ENCODE measurements around the gene NANOG.
"Not testable (repeated sequence)": the region's sequence is repeated elsewhere in the genome, so short reads cannot be mapped to it uniquely, and the experiment has no call there.

The NANOG gene

DNA sequence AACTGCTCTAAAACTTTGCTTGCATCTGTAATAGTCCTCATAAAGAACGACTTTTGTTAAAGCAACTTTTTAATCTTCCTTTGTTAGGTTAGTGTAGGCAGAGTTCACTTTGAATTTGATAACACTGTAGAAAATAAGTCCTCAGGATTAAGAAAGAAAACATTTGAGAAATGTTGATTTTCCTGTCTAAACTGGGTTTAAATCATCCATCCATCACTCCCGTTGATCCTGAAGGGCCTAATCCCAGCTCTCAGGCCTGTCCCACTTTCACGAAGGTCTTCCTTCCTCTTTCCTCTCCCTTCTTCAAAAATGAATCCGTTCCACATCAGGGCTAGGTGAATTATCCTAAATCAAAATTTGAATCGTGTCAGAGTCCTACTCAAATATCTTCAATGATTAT is 46.6 kb downstream of the NANOG start:
- TF ChIP-seq, protein P1, sequence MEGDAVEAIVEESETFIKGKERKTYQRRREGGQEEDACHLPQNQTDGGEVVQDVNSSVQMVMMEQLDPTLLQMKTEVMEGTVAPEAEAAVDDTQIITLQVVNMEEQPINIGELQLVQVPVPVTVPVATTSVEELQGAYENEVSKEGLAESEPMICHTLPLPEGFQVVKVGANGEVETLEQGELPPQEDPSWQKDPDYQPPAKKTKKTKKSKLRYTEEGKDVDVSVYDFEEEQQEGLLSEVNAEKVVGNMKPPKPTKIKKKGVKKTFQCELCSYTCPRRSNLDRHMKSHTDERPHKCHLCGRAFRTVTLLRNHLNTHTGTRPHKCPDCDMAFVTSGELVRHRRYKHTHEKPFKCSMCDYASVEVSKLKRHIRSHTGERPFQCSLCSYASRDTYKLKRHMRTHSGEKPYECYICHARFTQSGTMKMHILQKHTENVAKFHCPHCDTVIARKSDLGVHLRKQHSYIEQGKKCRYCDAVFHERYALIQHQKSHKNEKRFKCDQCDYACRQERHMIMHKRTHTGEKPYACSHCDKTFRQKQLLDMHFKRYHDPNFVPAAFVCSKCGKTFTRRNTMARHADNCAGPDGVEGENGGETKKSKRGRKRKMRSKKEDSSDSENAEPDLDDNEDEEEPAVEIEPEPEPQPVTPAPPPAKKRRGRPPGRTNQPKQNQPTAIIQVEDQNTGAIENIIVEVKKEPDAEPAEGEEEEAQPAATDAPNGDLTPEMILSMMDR (IDR thresholded peaks at IDR 0.05; ENCODE audit: low read length, missing control alignments), result no peak
- no peak for DNase-seq (ENCODE audit: low read depth)
- H3K4me3 ChIP-seq (replicated peaks; ENCODE audit: low read depth, low read length), result no peak overlapping the region

DNA sequence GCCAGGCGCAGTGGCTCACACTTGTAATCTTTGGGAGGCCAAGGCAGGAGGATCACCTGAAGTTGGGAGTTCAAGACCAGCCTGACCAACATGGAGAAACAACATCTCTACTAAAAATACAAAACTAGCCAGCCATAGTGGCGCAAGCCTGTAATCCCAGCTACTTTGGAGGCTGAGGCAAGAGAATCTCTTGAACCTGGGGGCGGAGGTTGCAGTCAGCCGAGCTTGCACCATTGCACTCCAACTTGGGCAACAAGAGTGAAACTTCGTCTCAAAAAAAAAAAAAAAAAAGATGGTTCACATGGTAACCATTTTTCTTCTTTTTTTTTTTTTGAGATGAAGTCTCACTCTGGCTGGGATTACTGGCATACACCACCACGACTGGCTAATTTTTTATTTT is 48.2 kb downstream of the NANOG start:
- no peak for DNase-seq (ENCODE audit: low read depth)
- H3K4me3 ChIP-seq (replicated peaks; ENCODE audit: low read depth, low read length), result no peak overlapping the region
- TF ChIP-seq, protein P1 (IDR thresholded peaks at IDR 0.05; ENCODE audit: low read length, missing control alignments), result no peak

DNA sequence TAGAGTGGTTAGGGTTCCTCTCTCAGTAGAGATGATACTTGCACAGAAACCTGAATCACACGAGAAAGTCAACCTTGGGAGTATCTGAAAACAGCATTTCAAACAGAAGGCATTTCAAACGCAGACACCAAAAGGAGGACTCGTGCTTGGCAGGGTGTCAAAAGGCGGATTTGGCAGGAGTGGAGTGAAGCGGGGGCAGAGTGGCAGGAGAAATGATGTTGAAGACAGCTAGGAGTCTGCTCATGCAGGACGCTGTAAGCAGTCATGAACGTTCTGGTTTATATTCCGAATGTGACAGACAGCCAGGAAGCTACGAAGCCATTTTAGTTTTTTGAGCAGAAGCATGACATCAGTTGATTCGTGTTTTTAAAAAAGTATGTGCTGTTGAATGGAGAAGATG is 50.0 kb downstream of the NANOG start:
- peak; percentile 60 for DNase-seq (ENCODE audit: low read depth)
- not testable (repeated sequence) for H3K4me3 ChIP-seq (replicated peaks; ENCODE audit: low read depth, low read length)

DNA sequence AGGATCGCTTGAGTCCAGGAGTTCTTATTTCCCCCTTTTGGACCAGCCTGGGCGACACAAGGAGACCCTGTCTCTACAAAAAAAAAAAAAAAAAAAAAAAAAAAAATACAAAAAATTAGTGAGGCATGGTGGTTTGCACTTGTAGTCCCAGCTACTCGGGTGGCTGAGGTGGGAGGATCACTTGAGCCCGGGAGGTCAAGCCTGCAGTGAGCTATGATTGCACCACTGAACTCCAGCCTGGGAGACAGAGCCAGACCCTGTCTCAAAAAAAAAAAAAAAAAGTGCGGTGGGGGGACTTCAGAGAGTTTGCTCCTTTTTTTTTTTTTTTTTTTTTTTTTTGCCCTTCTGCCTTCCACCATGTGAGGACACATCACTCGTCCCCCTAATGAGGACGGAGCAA is 50.6 kb downstream of the NANOG start:
- DNase-seq (ENCODE audit: low read depth); H3K4me3 ChIP-seq (replicated peaks; ENCODE audit: low read depth, low read length): not testable (repeated sequence)

DNA sequence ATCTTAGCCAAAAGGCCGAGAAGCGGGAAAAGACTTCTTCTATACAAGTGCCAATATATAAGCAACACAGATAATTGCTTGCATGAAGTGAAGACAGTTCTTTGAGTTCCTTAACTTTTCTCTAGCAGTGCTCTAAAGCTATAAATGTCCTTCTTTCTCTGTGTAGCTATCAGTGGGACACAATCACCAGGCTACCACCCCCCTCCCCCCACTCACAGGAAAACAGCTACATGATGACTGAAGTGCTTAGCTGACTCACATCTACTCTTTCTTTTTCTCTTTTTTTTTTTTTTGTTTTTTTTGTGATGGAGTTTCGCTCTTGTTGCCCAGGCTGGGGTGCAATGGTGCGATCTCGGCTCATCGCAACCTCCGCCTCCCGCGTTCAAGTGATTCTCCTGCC is 53.2 kb downstream of the NANOG start:
- H3K4me3 ChIP-seq (replicated peaks; ENCODE audit: low read depth, low read length); DNase-seq (ENCODE audit: low read depth): not testable (repeated sequence)

DNA sequence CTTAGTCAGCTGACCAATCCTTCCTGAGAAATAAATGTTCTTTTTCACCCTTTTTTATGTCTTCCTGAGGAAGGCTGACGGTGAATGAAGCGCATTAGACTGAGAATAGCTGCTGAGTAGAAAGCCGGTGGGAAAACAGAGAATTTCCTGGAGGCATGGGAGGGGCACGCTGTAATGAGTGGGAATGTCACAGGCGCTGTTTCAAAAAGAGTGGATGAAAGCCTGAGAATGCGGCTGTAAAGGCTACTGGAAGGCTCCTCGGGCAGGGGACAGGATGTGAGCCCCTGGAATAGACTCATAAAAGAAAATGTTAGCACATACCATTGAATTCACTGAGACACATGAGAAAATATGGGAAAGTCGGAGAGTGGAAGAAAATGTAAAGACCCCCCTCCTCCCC is 53.9 kb downstream of the NANOG start:
- H3K4me3 ChIP-seq (replicated peaks; ENCODE audit: low read depth, low read length); DNase-seq (ENCODE audit: low read depth): not testable (repeated sequence)

DNA sequence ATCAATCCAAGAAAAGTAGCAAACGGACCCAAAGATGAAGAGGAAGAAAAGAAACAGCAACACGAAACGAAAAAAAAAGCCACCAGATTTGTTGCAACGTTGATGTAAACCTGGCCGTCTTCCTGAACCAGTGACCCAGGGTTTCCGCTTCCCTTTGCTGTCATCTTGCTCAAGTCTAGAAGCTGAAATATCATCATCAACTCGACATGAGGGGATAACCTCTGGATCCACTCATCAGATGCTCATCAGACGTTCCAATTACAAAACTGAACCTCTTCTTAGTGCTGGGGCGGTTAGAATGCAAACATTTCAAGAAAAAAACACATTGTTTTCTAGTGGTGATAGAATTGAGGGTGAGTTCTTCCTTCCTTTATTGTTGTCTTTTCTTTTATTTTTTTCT is 54.4 kb downstream of the NANOG start:
- peak; percentile 24 for DNase-seq (ENCODE audit: low read depth)
- not testable (repeated sequence) for H3K4me3 ChIP-seq (replicated peaks; ENCODE audit: low read depth, low read length)

DNA sequence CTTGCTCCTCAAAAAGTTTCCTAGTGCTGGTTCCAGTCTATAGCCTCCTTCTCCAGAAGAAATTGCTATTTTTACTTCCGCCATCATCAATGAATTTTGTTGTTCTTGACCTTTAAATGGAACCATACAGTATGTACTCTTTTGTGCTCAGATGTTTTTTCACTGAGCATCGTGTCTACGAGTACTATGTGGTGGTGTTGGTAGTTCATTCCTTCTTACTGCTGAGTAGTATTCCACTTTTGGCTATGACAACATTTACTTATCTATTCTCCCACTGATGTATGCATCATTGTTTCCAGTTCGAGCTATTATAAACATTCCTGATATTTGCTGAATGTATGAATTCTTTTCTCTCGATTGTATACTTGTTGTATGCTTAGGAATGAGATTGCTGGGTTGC is 54.9 kb downstream of the NANOG start:
- no peak overlapping the region for H3K4me3 ChIP-seq (replicated peaks; ENCODE audit: low read depth, low read length)
- peak; percentile 34 for DNase-seq (ENCODE audit: low read depth)
- TF ChIP-seq, protein P1 (IDR thresholded peaks at IDR 0.05; ENCODE audit: low read length, missing control alignments), result no peak

DNA sequence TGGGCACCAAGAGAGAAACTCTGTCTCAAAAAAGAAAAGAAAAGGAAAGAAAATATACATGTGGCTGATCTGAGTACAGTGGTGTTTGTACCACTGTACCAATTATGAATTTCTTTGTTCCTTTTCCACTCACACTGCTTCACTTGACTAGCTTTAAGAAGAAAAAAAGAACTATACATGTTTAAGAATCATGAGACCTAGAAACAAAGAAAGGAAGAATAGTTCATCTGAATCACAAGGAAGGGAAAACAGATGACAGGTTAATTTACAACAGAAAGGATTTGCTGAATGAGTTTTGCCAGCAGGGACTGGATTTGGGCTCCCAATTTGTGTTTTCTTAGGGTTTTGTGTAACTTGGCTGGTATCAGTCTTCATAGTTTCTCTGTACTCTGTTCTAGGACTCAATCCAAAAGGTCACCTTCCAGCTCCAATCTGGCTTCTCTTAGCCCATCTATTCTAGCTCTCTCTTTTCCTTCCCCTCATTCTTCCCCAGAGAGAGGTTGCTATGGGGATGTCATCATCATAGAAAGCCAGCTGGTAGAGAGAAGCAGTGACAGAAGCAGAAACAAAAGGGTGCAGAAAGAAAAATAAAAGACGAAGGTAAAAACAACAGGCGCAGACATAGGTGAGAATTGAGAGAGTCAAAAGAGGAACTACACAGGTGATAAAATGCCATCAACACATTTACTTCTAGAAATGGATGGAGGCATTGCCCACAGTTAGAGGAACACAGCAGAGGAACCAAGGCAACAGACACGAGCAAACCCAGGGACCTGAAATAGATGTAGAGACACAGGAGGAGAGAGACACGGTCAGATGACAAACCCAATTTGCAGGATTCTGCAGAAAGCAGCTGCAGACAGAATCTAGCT is 58.3 kb downstream of the NANOG start:
- DNase-seq (ENCODE audit: low read depth), result peak; percentile 22
- not testable (repeated sequence) for H3K4me3 ChIP-seq (replicated peaks; ENCODE audit: low read depth, low read length)

DNA sequence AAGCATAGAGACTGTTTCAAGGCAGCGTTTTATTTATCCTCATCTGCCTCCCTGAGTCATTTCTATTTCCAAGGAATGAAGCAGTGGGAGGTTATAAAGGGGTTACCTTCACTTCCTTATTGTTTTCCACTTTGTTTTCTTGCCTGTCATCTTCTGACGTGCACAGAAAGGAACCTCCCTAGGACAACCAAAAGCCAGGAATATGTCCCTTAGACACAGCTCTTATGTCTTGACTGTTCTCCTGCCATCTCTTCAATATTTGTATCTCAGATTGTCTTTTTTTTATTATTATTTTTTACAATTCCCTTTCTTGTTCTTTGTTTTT is 58.9 kb downstream of the NANOG start:
- DNase-seq (ENCODE audit: low read depth); H3K4me3 ChIP-seq (replicated peaks; ENCODE audit: low read depth, low read length): not testable (repeated sequence)
